ENCODE data around the gene RUBCNL.

DNA sequence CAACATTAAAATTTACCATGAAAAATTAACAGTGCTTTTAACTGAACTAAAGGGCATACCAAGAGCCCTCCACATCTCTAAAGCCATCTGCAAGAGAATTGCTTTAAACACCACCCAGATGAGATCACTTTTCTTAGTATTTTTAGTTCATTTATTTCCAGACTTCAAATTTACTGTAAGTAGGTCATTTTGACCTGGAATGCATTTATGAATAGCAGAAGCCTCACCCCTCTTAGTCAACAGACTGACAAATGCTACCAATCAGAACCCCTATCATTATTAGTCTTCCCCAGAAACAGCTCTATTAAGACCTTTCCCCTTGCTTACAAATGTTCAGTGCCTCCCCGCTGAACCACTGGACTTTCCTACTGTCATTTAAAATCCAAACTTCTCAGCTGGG lies 27.3 kb downstream of the RUBCNL start:
- TF ChIP-seq, protein P1, sequence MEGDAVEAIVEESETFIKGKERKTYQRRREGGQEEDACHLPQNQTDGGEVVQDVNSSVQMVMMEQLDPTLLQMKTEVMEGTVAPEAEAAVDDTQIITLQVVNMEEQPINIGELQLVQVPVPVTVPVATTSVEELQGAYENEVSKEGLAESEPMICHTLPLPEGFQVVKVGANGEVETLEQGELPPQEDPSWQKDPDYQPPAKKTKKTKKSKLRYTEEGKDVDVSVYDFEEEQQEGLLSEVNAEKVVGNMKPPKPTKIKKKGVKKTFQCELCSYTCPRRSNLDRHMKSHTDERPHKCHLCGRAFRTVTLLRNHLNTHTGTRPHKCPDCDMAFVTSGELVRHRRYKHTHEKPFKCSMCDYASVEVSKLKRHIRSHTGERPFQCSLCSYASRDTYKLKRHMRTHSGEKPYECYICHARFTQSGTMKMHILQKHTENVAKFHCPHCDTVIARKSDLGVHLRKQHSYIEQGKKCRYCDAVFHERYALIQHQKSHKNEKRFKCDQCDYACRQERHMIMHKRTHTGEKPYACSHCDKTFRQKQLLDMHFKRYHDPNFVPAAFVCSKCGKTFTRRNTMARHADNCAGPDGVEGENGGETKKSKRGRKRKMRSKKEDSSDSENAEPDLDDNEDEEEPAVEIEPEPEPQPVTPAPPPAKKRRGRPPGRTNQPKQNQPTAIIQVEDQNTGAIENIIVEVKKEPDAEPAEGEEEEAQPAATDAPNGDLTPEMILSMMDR (IDR thresholded peaks at IDR 0.05; ENCODE audit: low read depth, low read length), result no peak
- TF ChIP-seq POLR2A (IDR thresholded peaks at IDR 0.05; ENCODE audit: extremely low read depth, insufficient read length), result no peak
